GM19328 (cell line): ENCODE results near the gene PCDHA8.
"Not testable (repeated sequence)": the region's sequence is repeated elsewhere in the genome, so short reads cannot be mapped to it uniquely, and the experiment has no call there.

Source experiments
- ATAC-seq: cut with Tn5 transposase; IDR thresholded peaks from one replicate; pipeline ENCODE4 v1.9.1; 2021; ENCODE audit warnings: mild to moderate bottlenecking, moderate library complexity; ENCODE audit not compliant: unreplicated experiment

The PCDHA8 gene

GRCh38 chr5:140869555-140869886 lies 28.5 kb downstream of the PCDHA8 start:
- ATAC-seq = no peak

DNA sequence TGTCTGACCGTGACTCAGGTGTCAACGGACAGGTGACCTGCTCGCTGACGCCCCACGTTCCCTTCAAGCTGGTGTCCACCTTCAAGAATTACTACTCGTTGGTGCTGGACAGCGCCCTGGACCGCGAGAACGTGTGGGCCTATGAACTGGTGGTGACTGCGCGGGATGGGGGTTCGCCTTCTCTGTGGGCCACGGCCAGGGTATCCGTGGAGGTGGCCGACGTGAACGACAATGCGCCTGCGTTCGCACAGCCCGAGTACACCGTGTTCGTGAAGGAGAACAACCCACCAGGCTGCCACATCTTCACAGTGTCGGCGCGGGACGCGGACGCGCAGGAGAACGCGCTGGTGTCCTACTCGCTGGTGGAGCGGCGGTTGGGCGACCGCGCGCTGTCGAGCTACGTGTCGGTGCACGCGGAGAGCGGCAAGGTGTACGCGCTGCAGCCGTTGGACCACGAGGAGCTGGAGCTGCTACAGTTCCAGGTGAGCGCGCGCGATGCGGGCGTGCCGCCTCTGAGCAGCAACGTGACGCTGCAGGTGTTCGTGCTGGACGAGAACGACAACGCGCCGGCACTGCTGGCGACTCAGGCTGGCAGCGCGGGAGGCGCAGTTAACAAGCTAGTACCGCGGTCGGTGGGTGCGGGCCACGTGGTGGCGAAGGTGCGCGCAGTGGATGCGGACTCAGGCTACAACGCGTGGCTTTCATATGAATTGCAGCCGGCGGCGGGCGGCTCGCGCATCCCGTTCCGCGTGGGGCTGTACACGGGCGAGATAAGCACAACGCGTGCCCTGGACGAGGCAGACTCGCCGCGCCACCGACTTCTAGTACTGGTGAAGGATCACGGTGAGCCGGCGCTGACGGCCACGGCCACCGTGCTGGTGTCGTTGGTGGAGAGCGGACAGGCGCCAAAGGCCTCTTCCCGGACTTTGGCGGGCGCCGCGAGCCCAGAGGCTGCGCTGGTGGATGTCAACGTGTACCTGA lies 29.5 kb downstream of the PCDHA8 start:
- ATAC-seq = no peak

GRCh38 chr5:140875085-140876065 lies 34.4 kb downstream of the PCDHA8 start, which contains the start of gene PCDHA12:
TSS of gene PCDHA12 (plus strand) at chr5:140875308. CDS start at chr5:140875473, 165 bp downstream.
- no peak for ATAC-seq

DNA sequence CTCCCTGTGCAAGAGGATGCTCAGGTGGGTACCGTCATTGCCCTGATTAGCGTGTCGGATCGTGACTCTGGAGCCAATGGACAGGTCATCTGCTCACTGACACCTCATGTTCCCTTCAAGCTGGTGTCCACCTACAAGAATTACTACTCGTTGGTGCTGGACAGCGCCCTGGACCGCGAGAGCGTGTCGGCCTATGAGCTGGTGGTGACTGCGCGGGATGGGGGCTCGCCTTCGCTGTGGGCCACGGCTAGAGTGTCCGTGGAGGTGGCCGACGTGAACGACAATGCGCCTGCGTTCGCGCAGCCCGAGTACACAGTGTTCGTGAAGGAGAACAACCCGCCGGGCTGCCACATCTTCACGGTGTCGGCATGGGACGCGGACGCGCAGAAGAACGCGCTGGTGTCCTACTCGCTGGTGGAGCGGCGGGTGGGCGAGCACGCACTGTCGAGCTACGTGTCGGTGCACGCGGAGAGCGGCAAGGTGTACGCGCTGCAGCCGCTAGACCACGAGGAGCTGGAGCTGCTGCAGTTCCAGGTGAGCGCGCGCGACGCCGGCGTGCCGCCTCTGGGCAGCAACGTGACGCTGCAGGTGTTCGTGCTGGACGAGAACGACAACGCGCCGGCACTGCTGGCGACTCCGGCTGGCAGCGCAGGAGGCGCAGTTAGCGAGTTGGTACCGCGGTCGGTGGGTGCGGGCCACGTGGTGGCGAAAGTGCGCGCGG lies 35.7 kb downstream of the PCDHA8 start:
- ATAC-seq = not testable (repeated sequence)

DNA sequence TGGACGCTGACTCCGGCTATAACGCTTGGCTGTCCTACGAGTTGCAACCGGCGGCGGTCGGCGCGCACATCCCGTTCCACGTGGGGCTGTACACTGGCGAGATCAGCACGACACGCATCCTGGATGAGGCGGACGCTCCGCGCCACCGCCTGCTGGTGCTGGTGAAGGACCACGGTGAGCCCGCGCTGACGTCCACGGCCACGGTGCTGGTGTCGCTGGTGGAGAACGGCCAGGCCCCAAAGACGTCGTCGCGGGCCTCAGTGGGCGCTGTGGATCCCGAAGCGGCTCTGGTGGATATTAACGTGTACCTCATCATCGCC lies 36.2 kb downstream of the PCDHA8 start:
- no peak for ATAC-seq

- no peak for ATAC-seq
These were observed 41.1 kb downstream of the PCDHA8 start, which contains the start of gene PCDHA13 for GRCh38 chr5:140881889-140882590. TSS of gene PCDHA13 (plus strand) at chr5:140882124. CDS start at chr5:140882269, 145 bp downstream.

- no peak for ATAC-seq
These were observed 41.6 kb downstream of the PCDHA8 start for GRCh38 chr5:140882591-140882899.

DNA sequence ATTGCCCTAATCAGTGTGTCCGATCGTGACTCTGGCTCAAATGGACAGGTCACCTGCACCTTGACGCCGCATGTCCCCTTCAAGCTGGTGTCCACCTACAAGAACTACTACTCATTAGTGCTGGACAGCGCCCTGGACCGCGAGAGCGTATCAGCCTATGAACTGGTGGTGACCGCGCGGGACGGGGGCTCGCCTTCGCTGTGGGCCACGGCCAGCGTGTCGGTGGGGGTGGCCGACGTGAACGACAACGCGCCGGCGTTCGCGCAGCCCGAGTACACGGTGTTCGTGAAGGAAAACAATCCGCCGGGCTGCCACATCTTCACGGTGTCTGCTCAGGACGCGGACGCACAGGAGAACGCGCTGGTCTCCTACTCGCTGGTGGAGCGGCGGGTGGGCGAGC lies 42.4 kb downstream of the PCDHA8 start:
- ATAC-seq = no peak

DNA sequence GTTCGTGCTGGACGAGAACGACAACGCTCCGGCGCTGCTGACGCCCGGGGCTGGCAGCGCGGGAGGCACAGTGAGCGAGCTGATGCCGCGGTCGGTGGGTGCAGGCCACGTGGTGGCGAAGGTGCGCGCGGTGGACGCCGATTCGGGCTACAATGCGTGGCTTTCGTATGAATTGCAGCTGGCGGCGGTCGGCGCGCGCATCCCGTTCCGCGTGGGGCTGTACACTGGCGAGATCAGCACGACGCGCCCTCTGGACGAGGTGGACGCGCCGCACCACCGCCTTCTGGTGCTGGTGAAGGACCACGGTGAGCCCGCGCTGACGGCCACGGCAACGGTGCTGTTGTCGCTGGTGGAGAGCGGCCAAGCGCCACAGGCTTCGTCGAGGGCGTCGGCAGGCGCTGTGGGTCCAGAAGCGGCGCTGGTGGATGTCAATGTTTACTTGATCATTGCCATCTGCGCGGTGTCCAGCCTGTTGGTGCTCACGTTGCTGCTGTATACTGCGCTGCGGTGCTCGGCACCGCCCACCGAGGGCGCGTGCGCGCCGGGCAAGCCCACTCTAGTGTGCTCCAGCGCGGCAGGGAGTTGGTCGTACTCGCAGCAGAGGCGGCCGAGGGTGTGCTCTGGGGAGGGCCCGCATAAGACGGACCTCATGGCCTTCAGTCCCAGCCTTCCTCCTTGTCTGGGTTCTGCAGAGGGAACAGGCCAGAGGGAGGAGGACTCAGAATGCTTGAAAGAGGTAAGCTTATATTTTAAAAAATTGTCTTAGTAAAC lies 43.1 kb downstream of the PCDHA8 start:
- ATAC-seq = no peak
